ENCODE results near the gene SYCP2. TPM values are rescaled to one million over a fixed set of nuclear protein-coding genes. Genes with fewer than 3 reads are reported as not detected.

SYCP2 gene
- total RNA-seq, 2 experiments from 2014 or later, result 2.6 to 3.9 TPM

DNA sequence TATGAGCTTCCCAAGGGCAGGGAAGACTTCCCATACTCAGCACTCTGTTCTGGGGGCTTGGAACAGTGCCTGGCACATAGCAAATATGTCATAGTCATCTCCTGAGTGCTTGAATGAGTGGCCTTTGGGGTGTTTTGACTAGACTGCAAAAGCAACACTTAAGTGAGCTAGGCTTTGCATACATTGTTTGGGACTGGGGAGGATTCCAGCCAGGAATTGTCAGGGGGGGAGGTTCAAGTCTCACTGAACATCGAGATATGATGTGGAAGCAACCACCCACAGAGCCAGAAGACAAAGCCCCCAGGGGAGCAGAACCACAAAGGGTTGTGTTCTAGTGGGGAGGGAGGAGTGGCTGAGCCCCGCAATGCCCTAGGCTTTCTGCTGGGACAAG lies 98.4 kb downstream of the SYCP2 start:
- Mint-ChIP-seq H3K4me3 (no peak overlapping the region), H3K36me3 (ENCODE audit: low read depth) (no peaks in the 10 kb centered on the region), H3K9me3 (no peaks in the 10 kb centered on the region), H3K4me1 (ENCODE audit: low read depth) (peaks cover 5% of the 10 kb centered on the region), H3K27me3 (peaks cover 20% of the 10 kb centered on the region), H3K27ac (no peak overlapping the region)
- no peak for ATAC-seq
- POLR2A ChIA-PET, result no interaction called here
- no peak for TF ChIP-seq CTCF (IDR thresholded peaks at IDR 0.05)
- DNase-seq, result no peak
- intact Hi-C loops (cut with micrococcal nuclease), result no loop called here
- CTCF ChIA-PET, result interaction anchor here (2.0 kb wide), 1 partner anchor 15 kb away, joined by 8 read pairs; no protein-coding TSS in a partner anchor

DNA sequence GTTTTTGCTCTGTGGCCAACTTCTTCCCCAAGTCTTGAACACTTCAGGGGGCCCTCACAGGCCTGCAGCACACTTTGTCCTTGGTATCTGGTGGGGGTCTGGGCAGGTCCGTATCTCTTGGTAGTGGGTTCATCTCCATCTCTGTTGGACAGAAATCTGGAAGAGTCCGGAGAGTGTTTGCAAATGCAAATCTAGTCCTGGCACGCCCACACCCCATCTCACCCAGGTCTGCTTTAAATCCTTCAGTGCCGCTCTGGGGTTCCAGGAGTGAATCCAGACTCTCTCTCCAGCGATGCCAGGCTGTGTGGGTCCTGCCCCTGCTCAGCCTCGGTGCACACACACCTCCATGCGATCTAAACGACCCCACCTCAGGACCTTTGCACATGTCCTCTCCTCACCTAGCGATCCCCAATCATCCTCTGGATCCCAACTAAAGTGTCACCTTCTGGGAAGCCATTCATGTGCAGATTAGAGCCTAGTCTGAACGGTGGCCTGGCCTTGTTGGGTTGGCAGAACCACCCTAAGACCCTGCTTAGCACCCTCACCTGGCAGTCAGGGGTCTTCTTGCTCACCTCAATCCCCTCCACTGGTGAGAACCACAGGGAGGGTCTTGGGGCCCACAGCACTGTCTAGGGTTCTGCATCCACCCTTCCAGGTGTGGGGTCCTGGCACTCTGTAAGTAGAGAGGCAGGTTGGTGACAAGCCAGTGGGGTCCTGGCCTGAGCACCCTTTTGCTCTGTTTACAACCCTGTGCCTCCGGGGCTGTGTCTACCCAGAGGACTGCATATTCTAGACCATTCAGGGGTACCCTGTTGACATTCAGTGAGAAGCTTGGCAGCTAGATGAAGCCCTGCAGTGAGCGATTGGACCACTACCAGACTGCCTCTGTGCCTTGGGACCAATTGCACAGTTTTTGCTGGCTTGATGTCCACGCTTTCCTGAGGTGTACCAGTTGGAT lies 100.8 kb downstream of the SYCP2 start:
- Mint-ChIP-seq H3K9me3 (no peaks in the 10 kb centered on the region), H3K4me1 (ENCODE audit: low read depth) (peaks cover 5% of the 10 kb centered on the region), H3K27ac (no peak overlapping the region), H3K36me3 (ENCODE audit: low read depth) (no peaks in the 10 kb centered on the region), H3K4me3 (no peak overlapping the region), H3K27me3 (peaks cover 21% of the 10 kb centered on the region)
- no peak for ATAC-seq
- intact Hi-C loops (cut with micrococcal nuclease), result no loop called here
- no peak for DNase-seq
- TF ChIP-seq CTCF (IDR thresholded peaks at IDR 0.05), result no peak
- ChIA-PET POLR2A (no interaction called here), CTCF (interaction anchor here (1.1 kb wide), 1 partner anchor 15 kb away, joined by 3 read pairs; no protein-coding TSS in a partner anchor)

- Mint-ChIP-seq H3K9me3 (no peaks in the 10 kb centered on the region), H3K4me3 (no peak overlapping the region), H3K4me1 (ENCODE audit: low read depth) (peaks cover 5% of the 10 kb centered on the region), H3K27me3 (peaks cover 19% of the 10 kb centered on the region), H3K27ac (no peak overlapping the region), H3K36me3 (ENCODE audit: low read depth) (no peaks in the 10 kb centered on the region)
- no peak for TF ChIP-seq CTCF (IDR thresholded peaks at IDR 0.05)
- intact Hi-C loops (cut with micrococcal nuclease), result no loop called here
- DNase-seq (no peak), ATAC-seq (no peak)
- ChIA-PET CTCF (no interaction called here), POLR2A (no interaction called here)
Measured at GRCh38 chr20:59831916-59832270, 101.5 kb downstream of the SYCP2 start.

- intact Hi-C loops (cut with micrococcal nuclease), result no loop called here
- Mint-ChIP-seq H3K9me3 (no peaks in the 10 kb centered on the region), H3K27ac (no peak overlapping the region), H3K27me3 (peaks cover 17% of the 10 kb centered on the region), H3K4me1 (ENCODE audit: low read depth) (peaks cover 5% of the 10 kb centered on the region), H3K4me3 (no peak overlapping the region), H3K36me3 (ENCODE audit: low read depth) (no peaks in the 10 kb centered on the region)
- TF ChIP-seq CTCF (IDR thresholded peaks at IDR 0.05), result no peak
- DNase-seq, result no peak
- ChIA-PET POLR2A (no interaction called here), CTCF (no interaction called here)
- no peak for ATAC-seq
Measured at GRCh38 chr20:59831024-59831915, 102.2 kb downstream of the SYCP2 start.

DNA sequence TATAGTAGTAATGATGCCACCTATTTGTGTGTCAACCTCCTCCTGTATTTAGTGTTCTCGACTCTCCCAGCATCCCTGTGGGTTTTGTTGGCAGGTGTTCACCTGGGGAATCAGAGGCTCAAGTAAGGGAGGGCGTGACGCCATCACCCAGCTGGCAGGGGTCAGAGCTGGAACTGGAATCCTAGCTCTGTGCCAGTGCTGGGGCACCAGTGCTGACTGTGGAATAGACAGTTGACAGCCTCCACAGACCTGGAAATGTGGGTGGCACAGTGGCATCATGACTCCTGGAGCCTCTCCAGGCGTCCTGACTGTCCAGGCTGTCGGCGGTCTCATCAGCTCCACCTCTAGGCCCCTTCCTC lies 102.8 kb downstream of the SYCP2 start:
- no peak for DNase-seq
- CTCF ChIA-PET, result no interaction called here
- peaks cover 2% of the 10 kb centered on the region for H3K4me1 Mint-ChIP-seq (ENCODE audit: low read depth)
- H3K27ac Mint-ChIP-seq, result no peak overlapping the region
- peaks cover 14% of the 10 kb centered on the region for H3K27me3 Mint-ChIP-seq
- H3K4me3 Mint-ChIP-seq, result no peak overlapping the region
- POLR2A ChIA-PET, result no interaction called here
- intact Hi-C loops (cut with micrococcal nuclease), result no loop called here
- no peaks in the 10 kb centered on the region for H3K36me3 Mint-ChIP-seq (ENCODE audit: low read depth)
- H3K9me3 Mint-ChIP-seq, result no peaks in the 10 kb centered on the region
- TF ChIP-seq CTCF (IDR thresholded peaks at IDR 0.05), result no peak
- no peak for ATAC-seq

Measured in activated CD8-positive, alpha-beta T cell treated with anti-CD3 and anti-CD28 coated beads for 36 hours (primary cell).